Measurements from ENCODE around the gene WNT9A.

The WNT9A gene

DNA sequence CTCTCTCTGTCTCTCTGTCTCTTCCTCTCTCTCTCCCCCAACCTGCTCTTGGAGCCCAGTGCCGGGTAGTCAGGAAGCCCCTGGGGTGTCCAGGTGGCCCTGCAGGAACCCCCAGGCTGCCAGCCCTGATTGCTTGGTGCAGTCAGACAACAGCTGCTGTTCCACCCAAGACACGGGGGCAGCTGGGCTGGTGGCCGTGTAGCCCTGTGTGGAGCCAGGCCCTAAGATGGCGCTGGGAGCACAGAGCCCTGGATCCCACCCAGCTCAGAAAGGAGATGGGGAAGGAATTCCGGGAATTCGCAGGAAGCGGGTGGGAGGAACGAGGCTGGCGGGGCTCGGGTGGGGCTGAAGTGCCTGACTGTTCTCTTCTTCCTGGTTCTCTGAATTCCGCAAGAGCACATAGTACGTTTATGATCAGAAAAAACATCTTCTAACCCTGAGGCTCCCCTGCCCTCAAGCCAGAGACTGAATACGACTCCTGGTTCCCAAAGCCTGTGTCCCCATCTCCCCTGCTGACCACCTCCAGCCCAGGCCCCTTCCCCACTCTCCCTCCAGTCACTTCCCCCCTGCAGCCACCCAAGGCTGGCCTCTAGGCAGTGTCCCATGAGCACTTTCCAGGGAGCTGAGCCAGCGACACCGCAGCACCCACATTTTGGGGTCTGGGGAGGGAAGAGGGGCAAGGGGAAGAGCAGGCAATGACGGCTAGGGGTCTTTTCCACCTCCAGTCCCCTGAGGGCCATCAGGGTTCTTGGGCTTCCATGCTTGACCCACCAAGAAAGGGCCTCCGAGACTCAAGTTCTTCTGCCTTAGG lies 55.0 kb downstream of the WNT9A start:
- DNase-seq (ENCODE audit: insufficient read length, low spot score) = no peak
- FAIRE-seq = no peak
- no peak for TF ChIP-seq CTCF (IDR thresholded peaks at IDR 0.05; ENCODE audit: insufficient read depth, missing control alignments)

DNA sequence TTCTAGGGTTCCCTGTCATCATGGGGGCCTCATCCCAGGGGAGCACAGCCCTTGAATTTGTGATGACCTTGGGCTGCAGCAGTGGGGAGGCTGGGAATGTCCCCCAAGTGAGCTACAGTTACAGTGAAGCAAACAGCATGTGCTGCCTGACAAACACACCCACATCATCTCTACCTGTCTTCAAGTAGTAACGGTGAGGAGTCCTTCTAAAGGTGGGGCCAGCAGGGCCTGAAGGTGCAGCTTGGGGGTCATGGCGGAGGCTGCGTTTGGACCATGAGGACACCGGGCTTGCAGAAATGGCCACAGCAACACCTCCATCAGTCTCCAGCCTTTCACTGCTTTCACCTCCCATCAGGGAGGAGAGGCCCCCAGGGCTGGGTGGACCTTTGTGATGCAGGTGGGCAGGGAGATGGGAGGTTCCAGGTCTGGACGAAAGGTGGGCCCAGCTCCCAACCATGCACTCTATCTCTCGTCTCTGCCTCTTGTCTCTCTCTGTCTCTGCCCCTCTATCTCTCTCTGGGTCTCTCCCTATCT lies 55.7 kb downstream of the WNT9A start:
- no peak for TF ChIP-seq CTCF (IDR thresholded peaks at IDR 0.05; ENCODE audit: insufficient read depth, missing control alignments)
- no peak for FAIRE-seq
- DNase-seq (ENCODE audit: insufficient read length, low spot score) = no peak

GRCh38 chr1:227891223-227891954 lies 56.3 kb downstream of the WNT9A start:
- TF ChIP-seq CTCF (IDR thresholded peaks at IDR 0.05; ENCODE audit: insufficient read depth, missing control alignments) = no peak
- no peak for FAIRE-seq

GRCh38 chr1:227890451-227891222 lies 57.1 kb downstream of the WNT9A start:
- DNase-seq (ENCODE audit: insufficient read length, low spot score) = no peak
- FAIRE-seq = no peak
- TF ChIP-seq CTCF (IDR thresholded peaks at IDR 0.05; ENCODE audit: insufficient read depth, missing control alignments) = no peak

More at GRCh38 chr1:227891223-227891954, 56.3 kb downstream of the WNT9A start:
- DNase-seq (ENCODE audit: insufficient read length, low spot score) = no peak

DNA sequence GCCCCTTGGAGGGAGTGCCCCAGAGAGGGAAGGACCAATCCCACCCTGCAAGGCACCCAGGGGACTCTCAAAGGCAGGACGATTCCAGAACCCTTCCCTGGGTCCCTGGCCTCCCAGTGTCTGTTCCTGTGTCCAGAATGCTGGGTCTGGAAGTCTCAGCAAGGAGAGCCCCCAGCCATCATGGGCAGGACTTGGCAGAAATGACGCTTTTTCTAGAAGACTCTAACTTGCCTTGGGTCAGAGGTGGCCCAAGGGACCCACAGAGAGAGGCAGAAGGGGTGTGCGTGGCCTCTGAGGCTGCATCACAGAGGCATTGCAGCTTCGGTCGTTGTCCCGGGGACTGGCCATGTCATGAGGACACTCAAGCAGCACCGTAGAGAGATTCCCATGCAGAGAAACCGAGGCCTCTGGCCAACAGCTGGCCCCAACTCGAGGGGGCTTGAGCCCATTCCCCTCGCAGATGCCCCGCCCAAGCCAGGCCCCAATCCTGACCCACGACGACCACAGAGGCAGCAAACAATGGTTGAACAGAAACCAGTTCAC lies 57.8 kb downstream of the WNT9A start:
- DNase-seq (ENCODE audit: insufficient read length, low spot score) (no peak), FAIRE-seq (no peak)
- no peak for TF ChIP-seq CTCF (IDR thresholded peaks at IDR 0.05; ENCODE audit: insufficient read depth, missing control alignments)

DNA sequence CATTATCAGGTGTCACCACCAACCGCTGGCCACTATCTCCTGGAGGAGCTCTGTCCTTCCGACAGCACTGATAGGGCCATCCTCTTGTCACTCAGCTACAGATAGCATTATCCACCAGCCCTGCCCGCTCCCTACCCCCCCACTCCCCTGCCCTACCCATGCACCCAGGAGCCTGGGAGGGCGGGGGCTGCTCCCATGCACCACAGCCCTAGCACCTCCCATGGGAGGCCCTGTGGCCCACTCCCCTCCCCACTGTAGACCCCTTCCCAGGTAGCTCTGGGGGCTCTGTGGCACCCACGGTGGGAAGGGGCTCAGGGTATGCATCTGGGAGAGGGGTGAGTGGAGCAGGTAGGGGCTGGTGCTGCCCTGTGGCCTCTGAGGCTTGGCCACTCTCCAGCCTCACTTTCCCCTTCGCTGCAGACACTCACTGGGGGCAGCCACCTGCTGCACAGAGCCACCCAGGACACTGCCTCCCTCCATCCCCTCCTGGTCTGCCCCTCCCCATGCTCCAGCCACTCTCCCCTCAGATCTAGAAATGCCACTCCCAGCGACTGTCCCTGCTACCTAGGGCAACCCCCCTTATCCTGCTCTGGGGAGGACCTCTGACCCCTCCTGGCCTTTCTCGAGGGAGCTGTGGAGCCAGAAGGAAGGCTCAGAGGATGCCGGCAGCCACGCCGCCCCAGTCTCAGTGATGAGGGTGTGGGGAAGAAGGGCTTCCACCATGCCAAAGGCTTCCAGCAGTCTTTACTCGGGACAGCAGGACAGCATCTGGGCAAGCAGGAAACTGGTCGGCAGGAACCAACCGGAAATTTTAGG lies 58.5 kb downstream of the WNT9A start:
- DNase-seq (ENCODE audit: insufficient read length, low spot score) = no peak
- FAIRE-seq = no peak
- no peak for TF ChIP-seq CTCF (IDR thresholded peaks at IDR 0.05; ENCODE audit: insufficient read depth, missing control alignments)
